HT1080 (cell line): Measurements from ENCODE around the gene VRTN. TPM values are rescaled to one million over a fixed set of nuclear protein-coding genes. Genes with fewer than 3 reads are reported as not detected.
A peak's percentile ranks its signal among the peaks of the same experiment; 100 is the strongest.
"Not testable (repeated sequence)": the region's sequence is repeated elsewhere in the genome, so short reads cannot be mapped to it uniquely, and the experiment has no call there.

Source experiments
- DNase-seq: peaks from one replicate; pipeline ENCODE4 v3.0.0-alpha.2; 2015; ENCODE audit warnings: low read depth
- total RNA-seq: library from RNA; depleted of rRNA; stranded (reverse); fragments of >200 nt; shearing (Covaris generic); gene quantifications from 2 replicates; pipeline ENCODE4 v1.2.3, GENCODE V29; 2014

VRTN gene
- total RNA-seq, 1 experiment from 2014 or later = not detected

DNA sequence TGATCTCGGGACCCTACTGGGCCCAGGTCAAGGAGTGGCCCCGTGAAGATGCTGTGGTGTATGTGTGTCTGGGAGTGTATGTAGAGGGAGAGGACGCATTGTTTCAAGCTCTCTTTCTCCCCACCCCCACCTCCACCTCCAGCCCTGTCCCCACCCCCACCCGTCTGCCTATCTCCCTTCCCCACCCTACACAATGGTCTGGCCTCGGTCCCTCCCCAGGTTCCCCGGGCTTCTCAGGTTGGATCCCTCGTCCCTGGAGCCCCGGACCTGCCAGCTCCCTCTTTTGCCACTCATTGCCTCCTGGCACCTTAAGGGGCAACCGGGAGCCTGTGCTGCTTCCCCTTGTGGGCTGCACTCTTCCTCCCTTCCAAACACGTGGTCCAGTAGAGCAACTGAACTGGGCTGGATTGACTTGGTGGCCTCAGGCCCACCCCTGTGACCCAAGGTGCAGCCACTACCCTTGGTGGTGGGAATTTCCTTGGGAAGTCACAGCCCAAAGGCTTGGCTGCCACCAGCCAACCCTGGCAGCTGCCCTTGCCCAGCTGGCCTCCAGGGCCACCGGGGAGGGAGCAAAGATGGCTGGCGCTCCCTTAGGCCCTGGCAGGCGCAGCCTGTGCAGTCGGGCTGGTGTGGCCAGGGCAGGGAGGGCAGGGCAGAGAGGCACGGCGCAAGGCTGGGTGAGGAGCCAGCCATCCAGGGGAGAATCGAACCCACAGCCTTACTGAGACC, 628 bp downstream of the VRTN start:
- no peak for DNase-seq

DNA sequence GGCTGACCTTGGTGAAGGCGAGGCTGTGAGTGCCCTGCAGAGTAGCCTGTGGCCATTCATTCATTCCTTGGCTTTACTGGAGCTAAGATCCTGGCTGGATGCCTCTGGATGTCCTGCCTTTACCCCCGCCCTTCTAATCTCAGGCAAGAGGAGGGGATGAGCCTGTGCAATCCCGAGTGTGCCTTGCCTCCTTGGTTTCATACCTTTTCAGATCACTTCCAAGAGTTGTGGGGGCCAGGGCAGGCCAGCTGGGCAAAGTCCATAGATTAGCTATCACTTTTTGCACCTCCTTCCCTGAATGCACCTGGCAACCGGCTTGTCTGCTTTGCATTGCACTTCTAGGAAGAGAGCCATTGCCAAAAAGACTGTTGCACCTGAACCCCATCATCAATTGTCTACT, 1.5 kb downstream of the VRTN start:
- DNase-seq = no peak

DNA sequence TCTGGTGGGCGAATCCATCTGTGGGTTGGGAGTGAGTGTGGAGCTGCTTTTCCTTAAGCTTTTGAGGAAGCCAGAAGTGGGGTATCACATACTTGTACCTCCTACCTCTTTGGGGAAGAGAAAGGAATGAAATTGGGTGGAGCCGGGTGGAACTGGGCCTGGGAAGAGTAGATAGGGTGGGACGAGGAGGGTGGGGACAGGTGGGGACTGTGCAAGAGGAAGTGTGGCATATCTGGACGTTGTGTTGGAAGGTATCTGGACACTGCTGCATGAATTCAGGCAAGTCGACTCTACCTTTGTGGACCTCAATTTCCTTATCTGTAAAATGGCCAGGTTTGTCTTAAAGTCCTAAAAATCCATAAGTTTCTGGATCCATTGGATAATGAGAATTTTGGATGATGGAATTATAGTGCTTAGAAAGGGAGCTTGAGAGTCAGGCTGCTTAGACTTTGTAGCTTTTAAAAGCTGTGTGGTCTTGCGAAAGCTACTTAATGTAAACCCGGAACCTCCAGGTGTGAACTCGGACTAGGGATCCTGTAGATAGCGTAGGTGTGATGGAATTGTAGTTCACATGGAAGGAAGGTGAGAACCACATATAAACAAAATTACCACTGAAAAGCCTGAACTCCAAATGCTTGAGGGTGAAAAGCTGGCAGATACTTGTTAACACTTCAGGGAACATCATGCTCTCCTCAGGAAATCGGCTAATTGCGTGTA, 2.1 kb downstream of the VRTN start:
- DNase-seq = no peak

DNA sequence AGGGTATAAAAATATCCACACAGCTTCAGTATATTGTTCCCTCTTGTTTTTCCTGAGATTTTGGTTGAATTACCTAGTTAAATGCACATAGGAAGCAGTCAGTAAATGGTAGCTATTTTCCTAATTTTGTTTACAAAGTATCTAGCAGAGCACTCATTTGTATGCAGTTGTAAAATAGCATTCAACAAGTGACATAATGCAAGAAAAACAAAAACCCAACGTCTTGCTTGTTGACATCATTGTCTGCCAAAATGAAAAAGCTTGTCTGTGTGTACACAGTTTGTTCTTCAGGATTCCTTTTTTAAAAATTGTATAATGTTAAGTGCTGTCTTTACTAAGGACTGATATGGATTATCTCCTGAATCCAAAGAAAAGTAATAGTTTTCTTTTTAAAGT, 2.7 kb downstream of the VRTN start:
- DNase-seq = no peak

DNA sequence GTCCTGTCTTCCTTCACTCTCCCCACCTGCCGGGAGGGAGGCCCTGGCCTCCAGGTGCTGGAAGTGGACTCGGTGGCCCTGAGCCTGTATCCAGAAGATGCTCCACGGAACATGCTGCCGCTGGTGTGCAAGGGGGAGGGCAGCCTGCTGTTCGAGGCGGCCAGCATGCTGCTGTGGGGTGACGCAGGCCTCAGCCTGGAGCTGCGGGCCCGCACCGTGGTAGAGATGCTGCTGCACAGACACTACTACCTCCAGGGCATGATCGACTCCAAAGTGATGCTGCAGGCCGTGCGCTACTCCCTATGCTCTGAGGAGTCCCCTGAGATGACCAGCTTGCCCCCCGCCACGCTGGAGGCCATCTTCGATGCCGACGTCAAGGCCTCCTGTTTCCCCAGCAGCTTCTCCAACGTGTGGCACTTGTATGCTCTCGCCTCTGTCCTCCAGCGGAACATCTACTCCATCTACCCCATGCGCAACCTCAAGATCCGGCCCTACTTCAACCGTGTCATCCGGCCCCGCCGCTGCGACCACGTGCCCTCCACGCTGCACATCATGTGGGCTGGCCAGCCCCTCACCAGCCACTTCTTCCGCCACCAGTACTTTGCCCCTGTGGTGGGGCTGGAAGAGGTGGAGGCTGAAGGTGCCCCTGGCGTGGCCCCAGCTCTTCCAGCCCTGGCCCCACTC, 8.8 kb downstream of the VRTN start:
- DNase-seq = no peak

DNA sequence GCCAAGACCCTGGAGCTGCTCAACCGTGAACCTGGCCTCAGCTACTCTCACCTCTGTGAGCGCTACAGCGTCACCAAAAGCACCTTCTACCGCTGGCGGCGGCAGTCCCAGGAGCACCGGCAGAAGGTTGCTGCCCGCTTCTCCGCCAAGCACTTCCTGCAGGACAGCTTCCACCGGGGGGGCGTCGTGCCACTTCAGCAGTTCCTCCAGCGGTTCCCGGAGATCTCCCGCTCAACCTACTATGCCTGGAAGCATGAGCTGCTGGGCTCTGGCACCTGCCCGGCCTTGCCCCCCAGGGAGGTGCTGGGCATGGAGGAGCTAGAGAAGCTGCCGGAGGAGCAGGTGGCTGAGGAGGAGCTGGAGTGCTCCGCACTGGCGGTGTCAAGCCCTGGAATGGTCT, 9.3 kb downstream of the VRTN start:
- DNase-seq = no peak

DNA sequence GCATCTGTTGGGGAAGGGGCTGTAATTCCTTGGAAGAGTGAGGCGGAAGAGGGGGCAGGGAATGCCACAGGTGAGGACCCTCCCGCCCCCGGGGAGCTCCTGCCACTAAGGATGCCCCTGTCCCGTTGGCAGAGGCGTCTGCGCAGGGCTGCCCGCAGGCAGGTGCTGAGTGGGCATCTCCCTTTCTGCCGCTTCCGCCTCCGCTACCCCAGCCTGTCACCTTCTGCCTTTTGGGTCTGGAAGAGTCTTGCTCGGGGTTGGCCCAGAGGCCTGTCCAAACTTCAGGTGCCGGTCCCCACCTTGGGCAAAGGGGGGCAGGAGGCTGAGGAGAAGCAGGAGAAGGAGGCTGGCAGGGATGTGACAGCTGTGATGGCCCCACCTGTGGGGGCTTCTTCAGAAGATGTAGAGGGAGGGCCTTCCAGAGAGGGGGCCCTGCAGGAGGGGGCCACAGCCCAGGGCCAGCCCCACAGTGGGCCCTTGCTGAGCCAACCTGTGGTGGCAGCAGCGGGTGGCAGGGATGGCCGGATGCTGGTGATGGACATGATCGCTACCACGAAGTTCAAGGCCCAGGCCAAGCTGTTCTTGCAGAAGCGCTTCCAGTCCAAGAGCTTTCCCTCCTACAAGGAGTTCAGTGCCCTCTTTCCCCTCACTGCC, 10.0 kb downstream of the VRTN start:
- no peak for DNase-seq

DNA sequence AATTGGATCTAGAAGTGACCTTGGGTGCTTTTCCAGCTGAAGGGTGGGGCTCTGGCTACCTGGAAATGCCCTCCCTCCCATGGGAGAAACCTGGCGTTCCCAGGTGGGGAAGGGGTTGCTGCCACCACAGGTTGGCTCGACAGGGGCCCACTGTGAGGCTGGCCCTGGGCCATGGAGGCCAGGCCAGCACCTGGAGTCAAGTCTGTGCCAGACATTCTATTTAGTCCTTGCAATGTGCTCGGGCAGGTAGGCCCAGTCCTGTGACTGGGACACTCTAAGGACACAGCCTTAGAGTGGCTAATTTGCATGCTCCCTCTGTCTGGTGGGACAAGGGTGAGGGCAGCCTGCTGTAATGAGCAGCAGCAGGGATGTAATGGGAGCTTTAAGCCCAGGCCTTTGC, 11.9 kb downstream of the VRTN start:
- no peak for DNase-seq

DNA sequence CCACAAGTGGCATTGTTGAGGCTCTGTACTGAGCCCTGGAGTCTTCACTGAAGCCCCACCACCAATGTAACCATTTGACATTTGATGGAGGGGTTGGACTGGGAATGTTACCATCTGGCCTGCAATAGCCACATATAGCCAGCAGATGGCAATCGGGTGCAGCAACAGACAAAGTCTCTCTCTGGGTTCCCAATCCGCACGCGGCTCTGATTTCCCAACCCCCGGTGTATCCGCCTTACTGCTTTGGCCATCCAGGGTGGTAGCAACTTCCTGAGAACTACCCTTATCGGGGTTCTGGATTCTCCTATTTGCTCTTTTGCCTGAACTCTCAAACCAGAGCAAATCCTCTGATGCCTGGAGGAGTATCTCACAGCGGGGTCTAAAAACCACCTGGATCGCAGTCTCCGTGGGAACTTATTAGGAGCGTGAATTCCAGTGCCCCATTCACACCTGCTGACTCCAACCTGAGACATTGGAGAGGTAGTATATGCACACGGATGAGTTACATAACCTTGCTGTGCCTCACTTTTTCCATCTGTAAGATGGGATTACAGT, 14.2 kb downstream of the VRTN start:
- DNase-seq = peak; percentile 66

DNA sequence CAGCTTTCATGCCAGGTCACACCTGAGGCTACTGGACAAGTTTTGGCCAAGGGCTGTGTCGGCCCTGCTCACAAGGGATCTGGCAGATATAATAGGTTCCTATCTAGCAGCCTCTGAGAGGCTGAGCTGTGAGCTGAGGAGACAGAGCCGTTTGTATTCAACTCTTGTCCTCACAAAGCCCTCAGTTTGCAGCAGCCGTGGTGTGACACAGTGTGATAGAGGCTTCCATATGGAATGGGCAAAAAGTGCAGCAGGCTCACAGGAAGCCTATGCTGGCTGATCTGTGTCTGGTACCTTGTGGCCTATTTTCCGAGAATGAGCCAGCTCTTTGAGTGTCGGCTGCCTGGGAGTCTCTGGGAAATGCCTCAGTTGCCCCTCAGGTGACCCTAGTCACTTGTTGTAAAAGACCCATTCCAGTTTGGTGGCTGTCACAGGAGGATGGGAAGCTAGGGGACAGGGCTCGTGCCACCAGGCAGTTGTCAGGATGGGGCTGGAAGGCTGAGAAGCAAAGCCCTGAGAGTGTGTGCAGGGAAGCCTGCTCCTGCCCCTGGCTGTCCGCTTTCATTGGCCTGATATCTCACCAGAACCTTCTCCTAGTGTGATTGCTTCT, 16.1 kb downstream of the VRTN start:
- no peak for DNase-seq

DNA sequence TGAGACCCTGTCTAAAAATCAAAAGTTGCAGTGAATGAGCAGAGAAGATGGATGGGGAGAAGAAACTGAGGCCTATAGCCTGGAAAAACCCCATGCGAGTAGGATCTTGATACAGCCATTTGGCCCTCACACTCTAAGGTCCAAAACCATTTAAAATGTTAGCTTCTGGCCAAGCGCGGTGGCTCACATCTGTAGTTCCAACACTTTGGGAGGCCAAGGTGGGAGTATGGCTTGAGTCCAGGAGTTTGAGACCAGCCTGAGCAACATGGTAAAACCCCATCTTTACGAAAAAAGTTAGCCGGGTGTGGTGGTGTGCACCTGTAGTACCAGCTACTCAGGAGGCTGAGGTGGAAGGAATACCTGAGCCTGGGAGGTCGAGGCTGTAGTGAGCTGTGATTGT, 19.8 kb downstream of the VRTN start:
- no peak for DNase-seq

DNA sequence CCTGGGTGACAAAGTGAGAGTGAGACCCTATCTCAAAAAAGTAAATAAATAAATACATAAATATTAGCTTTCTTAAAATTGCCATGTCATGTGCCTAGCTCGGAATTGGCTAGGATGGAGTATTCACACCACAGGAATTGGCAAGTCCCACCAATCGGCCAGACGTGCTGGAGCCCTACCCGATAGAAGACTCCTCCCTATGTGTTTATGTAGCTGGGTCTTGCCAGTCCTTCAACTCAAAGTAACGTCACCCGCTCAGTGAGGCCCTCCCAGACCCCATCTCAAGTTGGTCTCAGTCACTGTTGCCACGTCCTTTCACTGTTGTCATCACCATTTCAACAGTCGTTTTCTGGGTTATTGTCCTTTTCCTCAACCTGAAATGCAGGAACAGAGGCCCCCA, 20.2 kb downstream of the VRTN start:
- DNase-seq = no peak

DNA sequence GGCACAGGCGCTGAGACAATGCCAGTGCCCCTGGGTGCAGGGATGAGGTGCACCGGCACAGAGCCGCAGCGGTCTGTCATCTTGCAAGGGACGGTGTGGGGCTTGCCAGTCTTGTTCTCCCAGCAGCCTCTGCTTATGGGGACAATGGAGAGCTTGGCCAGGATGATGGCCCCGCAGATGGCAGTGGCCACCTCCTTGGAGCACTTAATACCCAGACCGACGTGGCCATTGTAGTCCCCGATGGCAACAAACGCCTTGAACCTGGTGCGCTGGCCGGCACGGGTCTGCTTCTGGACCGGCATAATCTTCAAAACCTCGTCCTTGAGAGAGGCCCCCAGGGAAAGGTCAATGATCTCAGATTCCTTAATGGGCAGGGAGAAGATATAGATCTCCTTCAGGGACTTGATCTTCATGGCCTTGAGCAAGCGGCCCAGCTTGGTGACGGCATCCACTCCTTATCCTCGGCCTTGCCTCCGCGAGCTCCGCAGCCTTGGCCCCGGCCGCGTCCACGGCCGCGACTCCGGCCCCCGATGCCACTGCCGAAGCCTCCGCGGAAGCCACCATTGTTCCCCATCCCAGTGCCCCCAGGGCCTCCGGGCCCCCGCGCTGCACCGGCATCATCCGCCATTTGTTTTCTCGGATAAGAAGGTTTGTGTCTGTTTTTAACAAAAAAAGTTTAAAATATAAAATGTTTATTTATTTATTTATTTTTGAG, 29.9 kb downstream of the VRTN start:
- DNase-seq = no peak

DNA sequence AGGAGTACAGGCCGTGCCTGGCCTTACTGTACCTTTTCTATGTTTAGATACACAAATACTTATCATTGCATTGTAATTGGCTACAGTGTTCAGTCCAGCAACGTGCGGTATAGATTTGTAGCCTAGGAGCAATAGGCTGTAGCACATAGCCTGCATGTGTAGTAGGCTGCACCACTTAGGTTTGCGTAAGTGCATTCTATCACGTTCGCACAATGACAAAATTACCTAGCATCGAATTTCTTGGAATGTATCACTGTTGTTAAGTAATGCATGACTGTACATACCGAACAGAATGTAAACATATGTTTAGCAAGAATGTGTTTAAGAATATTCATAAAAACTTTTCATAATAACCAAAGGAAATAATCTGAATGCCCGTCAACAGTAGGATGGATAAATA, 31.9 kb downstream of the VRTN start:
- no peak for DNase-seq

DNA sequence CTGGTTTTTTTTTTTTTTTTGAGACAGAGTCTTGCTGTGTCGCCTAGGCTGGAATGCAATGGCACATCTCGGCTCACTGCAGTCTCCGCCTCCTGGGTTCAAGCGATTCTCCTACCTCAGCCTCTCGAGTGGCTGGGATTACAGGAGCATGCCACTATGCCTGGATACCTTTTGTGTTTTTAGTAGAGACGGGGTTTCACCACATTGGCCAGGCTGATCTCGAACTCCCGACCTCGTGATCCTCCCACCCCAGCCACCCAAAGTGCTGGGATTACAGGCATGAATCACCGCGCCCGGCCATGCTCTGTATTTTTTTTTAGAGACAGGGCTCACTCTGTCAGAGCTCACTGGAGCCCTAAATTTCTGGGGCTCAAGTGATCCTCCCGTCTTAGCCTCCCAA, 32.6 kb downstream of the VRTN start:
- DNase-seq = no peak

DNA sequence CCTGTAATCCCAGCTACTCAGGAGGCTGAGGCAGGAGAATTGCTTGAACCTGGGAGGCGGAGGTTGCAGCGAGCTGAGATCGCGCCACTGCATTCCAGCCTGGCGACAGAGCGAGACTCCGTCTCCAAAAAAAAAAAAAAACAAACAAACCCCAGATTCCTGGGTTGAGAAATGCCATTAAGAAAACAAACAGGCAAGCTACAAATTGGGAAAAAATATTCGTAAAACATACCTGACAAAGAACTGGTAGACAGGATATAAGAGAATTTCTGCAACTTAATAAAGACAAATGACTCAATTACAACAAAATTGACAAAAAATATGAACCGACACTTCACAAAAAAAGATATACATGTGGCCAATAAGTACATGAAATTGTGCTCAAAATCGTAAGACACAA, 33.3 kb downstream of the VRTN start:
- DNase-seq = not testable (repeated sequence)

DNA sequence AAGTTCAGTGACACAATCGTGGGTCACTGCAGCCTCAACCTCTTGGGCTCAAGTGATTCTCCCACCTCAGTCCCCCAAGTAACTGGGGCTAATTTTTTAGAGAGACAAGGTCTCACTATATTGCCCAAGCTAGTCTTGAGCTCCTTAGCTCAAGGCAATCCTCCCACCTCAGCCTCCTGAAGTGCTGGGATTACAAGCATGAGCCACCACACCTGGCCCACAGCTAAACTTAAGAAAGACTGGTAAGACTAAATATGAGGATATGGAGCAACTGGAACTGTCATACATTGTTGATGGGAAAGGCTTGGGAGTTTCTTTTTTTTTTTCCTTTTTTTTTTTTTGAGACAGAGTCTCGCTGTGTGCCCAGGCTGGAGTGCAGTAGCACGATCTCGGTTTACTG, 34.0 kb downstream of the VRTN start:
- DNase-seq = no peak

DNA sequence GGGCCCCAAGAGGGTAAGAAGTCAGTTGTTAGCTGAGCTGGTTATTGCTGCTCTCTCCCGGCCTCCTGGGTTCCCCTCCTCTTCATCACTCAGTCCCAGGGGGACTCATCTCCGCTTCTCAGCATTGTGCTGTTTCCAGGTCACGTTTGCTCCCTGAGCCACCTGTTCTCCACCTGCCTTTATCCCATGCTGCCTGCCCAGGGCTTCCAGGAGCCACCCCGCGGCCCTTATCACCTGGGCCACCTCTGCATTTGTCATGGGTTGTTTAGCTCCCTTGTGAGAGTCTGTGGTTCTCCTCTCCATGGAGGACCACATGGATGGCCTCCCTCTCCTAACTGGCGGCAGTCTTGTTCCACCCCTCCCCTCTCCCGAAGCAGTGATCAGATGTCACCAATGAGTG, 41.7 kb downstream of the VRTN start:
- DNase-seq = no peak

DNA sequence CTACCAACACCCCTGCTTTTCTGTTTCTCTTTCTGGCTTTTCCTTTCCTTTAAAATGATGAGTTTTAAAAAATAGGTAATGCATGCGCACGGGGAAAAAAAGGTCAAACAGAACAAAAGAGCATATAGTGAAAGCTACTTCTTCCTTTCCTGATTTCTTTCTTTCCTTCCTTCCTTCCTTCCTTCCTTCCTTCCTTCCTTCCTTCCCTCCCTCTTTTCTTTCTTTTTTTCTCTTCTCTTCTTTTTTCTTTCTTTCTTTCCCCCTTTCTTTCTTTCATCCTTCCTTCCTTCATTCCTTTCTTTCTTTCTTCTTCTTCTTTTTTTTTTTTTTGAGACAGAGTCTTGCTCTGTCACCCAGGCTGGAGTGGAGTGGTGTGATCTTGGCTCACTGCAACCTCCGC, 42.2 kb downstream of the VRTN start:
- not testable (repeated sequence) for DNase-seq

DNA sequence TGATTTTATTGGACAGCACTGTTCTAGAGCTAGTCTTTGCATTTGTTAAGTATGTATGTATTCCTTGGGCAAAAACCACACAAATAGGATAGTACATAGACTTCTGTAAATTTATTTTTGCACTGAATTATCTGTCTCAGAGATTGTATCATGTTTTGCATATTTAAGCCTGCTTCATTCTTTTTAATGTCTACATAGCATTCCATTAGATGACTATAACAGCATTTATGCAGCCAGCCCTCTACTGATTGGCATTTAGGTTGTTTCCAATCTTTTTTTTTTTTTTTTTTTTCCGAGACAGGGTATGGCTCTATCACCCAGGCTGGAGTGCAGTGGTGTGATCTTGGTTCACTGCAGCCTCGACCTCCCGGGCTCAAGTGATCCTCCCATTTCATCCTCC, 43.2 kb downstream of the VRTN start:
- no peak for DNase-seq
